GM18870 (cell line): ENCODE data around the gene GRAP2.

ENCODE experiments used
- ATAC-seq: cut with Tn5 transposase; IDR thresholded peaks from one replicate; pipeline ENCODE4 v1.9.1; 2021; ENCODE audit warnings: moderate library complexity; ENCODE audit not compliant: unreplicated experiment

GRAP2 gene

GRCh38 chr22:39960791-39961746 is 60.2 kb downstream of the GRAP2 start:
- ATAC-seq = peak; percentile 75

GRCh38 chr22:39962071-39962470 is 61.2 kb downstream of the GRAP2 start:
- ATAC-seq = no peak

- no peak for ATAC-seq
Measured at GRCh38 chr22:39965748-39966147, 64.9 kb downstream of the GRAP2 start.

- ATAC-seq = no peak
Measured at GRCh38 chr22:39966470-39966869, 65.6 kb downstream of the GRAP2 start.

GRCh38 chr22:39967103-39967829 is 66.4 kb downstream of the GRAP2 start:
- ATAC-seq = no peak

GRCh38 chr22:39967996-39968972 is 67.4 kb downstream of the GRAP2 start:
- ATAC-seq = no peak

- ATAC-seq = no peak
Measured at GRCh38 chr22:39970742-39971141, 69.9 kb downstream of the GRAP2 start.

GRCh38 chr22:39972641-39973040 is 71.8 kb downstream of the GRAP2 start:
- ATAC-seq = no peak

GRCh38 chr22:39973656-39974055 is 72.8 kb downstream of the GRAP2 start:
- ATAC-seq = no peak

GRCh38 chr22:39974065-39974464 is 73.2 kb downstream of the GRAP2 start:
- no peak for ATAC-seq

GRCh38 chr22:39979048-39979447 is 78.2 kb downstream of the GRAP2 start:
- no peak for ATAC-seq

- ATAC-seq = no peak
Measured at GRCh38 chr22:39979458-39979857, 78.6 kb downstream of the GRAP2 start.

- no peak for ATAC-seq
Measured at GRCh38 chr22:39980596-39980995, 79.7 kb downstream of the GRAP2 start.

- ATAC-seq = no peak
Measured at GRCh38 chr22:39983346-39983745, 82.5 kb downstream of the GRAP2 start.

- ATAC-seq = no peak
Measured at GRCh38 chr22:39984006-39984405, 83.1 kb downstream of the GRAP2 start.

GRCh38 chr22:39984746-39985145 is 83.9 kb downstream of the GRAP2 start:
- no peak for ATAC-seq

- no peak for ATAC-seq
Measured at GRCh38 chr22:39985383-39986035, 84.6 kb downstream of the GRAP2 start.

- ATAC-seq = no peak
Measured at GRCh38 chr22:39988386-39989114, 87.7 kb downstream of the GRAP2 start.

- no peak for ATAC-seq
Measured at GRCh38 chr22:39989633-39990032, 88.7 kb downstream of the GRAP2 start.

GRCh38 chr22:39990686-39991085 is 89.8 kb downstream of the GRAP2 start:
- ATAC-seq = no peak
